ENCODE data around the gene IL12A.

DNA sequence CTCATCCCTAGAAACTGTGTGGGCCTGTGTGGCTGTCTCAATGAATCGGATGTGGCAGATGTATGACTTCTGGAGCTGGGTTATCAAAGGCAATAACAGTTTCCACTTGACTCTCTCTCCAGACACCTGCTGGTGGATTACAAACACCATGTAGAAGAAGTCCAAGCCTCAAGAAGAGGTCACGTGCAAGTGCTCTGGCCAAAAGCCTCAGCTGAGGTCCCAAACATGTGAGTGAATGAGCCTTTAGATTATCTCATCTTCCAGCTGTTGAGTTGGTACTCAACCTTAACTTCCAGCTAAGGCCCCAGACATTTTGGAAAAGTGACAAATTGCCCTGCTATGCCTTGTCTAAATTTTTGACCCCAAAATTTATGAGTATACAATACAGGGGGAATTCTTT, 42.7 kb upstream of the IL12A start:
- TF ChIP-seq POLR2A (IDR thresholded peaks at IDR 0.05; ENCODE audit: low read length) (no peak), GATA1 (IDR thresholded peaks at IDR 0.05; ENCODE audit: low read depth, low read length) (no peak)

Data from erythroblast (primary cell).